Esophagus (tissue), 2 donors: ENCODE measurements around the gene TFRC. TPM values are rescaled to one million over a fixed set of nuclear protein-coding genes. Genes with fewer than 3 reads are reported as not detected.
"Not testable (repeated sequence)": the region's sequence is repeated elsewhere in the genome, so short reads cannot be mapped to it uniquely, and the experiment has no call there.

Experiments used
- H3K27ac ChIP-seq, 2 donors: one replicate each; pipeline ENCODE4 v1.5.1; 2013; ENCODE audit warnings: low read depth in 2 of 2, mild to moderate bottlenecking in 2 of 2, inconsistent platforms in 1 of 2, low read length in 1 of 2, moderate library complexity in 1 of 2
- H3K27me3 ChIP-seq, 2 donors: one replicate each; pipeline ENCODE4 v1.6.1; 2013; ENCODE audit warnings: low read length in 2 of 2, control low read depth in 1 of 2, mild to moderate bottlenecking in 1 of 2; ENCODE audit not compliant: insufficient read depth in 2 of 2, control insufficient read depth in 1 of 2
- H3K36me3 ChIP-seq, 2 donors: one replicate each; pipeline ENCODE4 v1.6.1; 2013; ENCODE audit warnings: low read length in 1 of 2; ENCODE audit not compliant: control insufficient read depth in 2 of 2, insufficient read depth in 2 of 2
- H3K4me1 ChIP-seq, 2 donors: one replicate each; pipeline ENCODE4 v1.6.1; 2013; ENCODE audit warnings: low read length in 1 of 2; ENCODE audit not compliant: control insufficient read depth in 2 of 2, insufficient read depth in 2 of 2
- H3K4me3 ChIP-seq, 2 donors: one replicate each; pipeline ENCODE4 v1.5.1; 2013; ENCODE audit warnings: low read length in 2 of 2, mild to moderate bottlenecking in 2 of 2, low read depth in 1 of 2, moderate library complexity in 1 of 2
- H3K9me3 ChIP-seq, 2 donors: one replicate each; pipeline ENCODE4 v1.6.1; 2013; ENCODE audit warnings: mild to moderate bottlenecking in 2 of 2, low read depth in 1 of 2, low read length in 1 of 2, moderate library complexity in 1 of 2; ENCODE audit not compliant: control insufficient read depth in 2 of 2, insufficient read depth in 1 of 2
- WGBS, 2 donors: extraction: QIAGEN DNeasy Blood & Tissue Kit; methylation state at CpG; one replicate each; pipeline ENCODE4 v1.1.7; 2013; 5-methylcytosine and 5-hydroxymethylcytosine counted together
- polyA plus RNA-seq, 2 donors: library from polyadenylated mRNA; stranded (reverse); fragments of 200-250 nt; gene quantifications; one replicate each; pipeline ENCODE4 v1.2.3, GENCODE V29; 2013
- donor health status: healthy with polysubstance abuse.
- donor health status: Bipolar disorder and iron deficiency.

TFRC gene
- polyA plus RNA-seq, 2 donors, result 20.8 to 32.5 TPM

- Histone ChIP-seq H3K36me3 (no peaks in the 10 kb centered on the region), H3K9me3 (no peaks in the 10 kb centered on the region), H3K27ac (no peak overlapping the region), H3K27me3 (no peaks in the 10 kb centered on the region), H3K4me3 (no peak overlapping the region), H3K4me1 (no peaks in the 10 kb centered on the region)
- WGBS, 2 donors, result 65 to 69% methylated on average over 12 of the region's 12 CpGs
Observed at GRCh38 chr3:196024968-196025367, 56.9 kb downstream of the TFRC start.

- Histone ChIP-seq H3K4me3 (no peak overlapping the region), H3K9me3 (no peaks in the 10 kb centered on the region), H3K27me3 (no peaks in the 10 kb centered on the region), H3K36me3 (no peaks in the 10 kb centered on the region), H3K27ac (no peak overlapping the region), H3K4me1 (no peaks in the 10 kb centered on the region)
- 41 to 57% methylated on average over 8 of the region's 8 CpGs for WGBS, 2 donors
Observed at GRCh38 chr3:196023947-196024346, 57.9 kb downstream of the TFRC start.

GRCh38 chr3:196022499-196022878, 59.4 kb downstream of the TFRC start:
- not testable (repeated sequence) for H3K36me3 ChIP-seq

GRCh38 chr3:196020373-196020772, 61.5 kb downstream of the TFRC start:
- Histone ChIP-seq H3K27ac (no peak overlapping the region), H3K27me3 (no peaks in the 10 kb centered on the region), H3K9me3 (no peaks in the 10 kb centered on the region), H3K36me3 (no peaks in the 10 kb centered on the region), H3K4me3 (no peak overlapping the region), H3K4me1 (no peaks in the 10 kb centered on the region)
- 69 to 87% methylated on average over 3 of the region's 3 CpGs for WGBS, 2 donors

More at GRCh38 chr3:196022499-196022878, 59.4 kb downstream of the TFRC start:
- not testable (repeated sequence) for H3K27ac ChIP-seq, H3K4me1 ChIP-seq, H3K4me3 ChIP-seq, H3K27me3 ChIP-seq, H3K9me3 ChIP-seq
- WGBS, 2 donors, result 79 to 81% methylated on average over 8 of the region's 8 CpGs

- not testable (repeated sequence) for H3K4me3 ChIP-seq, H3K4me1 ChIP-seq, H3K36me3 ChIP-seq, H3K27ac ChIP-seq, H3K27me3 ChIP-seq, H3K9me3 ChIP-seq
- 44% methylated on average over 12 of the region's 12 CpGs for WGBS, 2 donors
Observed at GRCh38 chr3:196019576-196019975, 62.3 kb downstream of the TFRC start.

- WGBS, 2 donors, result 88 to 92% methylated on average over 5 of the region's 5 CpGs
- H3K27me3 ChIP-seq, H3K4me1 ChIP-seq, H3K4me3 ChIP-seq, H3K27ac ChIP-seq, H3K36me3 ChIP-seq, H3K9me3 ChIP-seq: not testable (repeated sequence)
Observed at GRCh38 chr3:196018159-196018558, 63.7 kb downstream of the TFRC start.

- no peaks in the 10 kb centered on the region for H3K4me1 ChIP-seq
- H3K36me3 ChIP-seq, result no peaks in the 10 kb centered on the region
- H3K4me3 ChIP-seq, result no peak overlapping the region
- H3K9me3 ChIP-seq, result no peaks in the 10 kb centered on the region
- no peak overlapping the region for H3K27ac ChIP-seq
- H3K27me3 ChIP-seq, result no peaks in the 10 kb centered on the region
- 41 to 59% methylated on average over 2 of the region's 2 CpGs for WGBS, 2 donors
Observed at GRCh38 chr3:196016485-196016884, 65.4 kb downstream of the TFRC start.

- H3K36me3 ChIP-seq, result no peaks in the 10 kb centered on the region
- H3K4me1 ChIP-seq, result no peaks in the 10 kb centered on the region
- H3K27me3 ChIP-seq, result no peaks in the 10 kb centered on the region
- H3K9me3 ChIP-seq, result no peaks in the 10 kb centered on the region
- no peak overlapping the region for H3K4me3 ChIP-seq
- WGBS, 2 donors, result 85 to 93% methylated on average over 1 of the region's 1 CpG
- H3K27ac ChIP-seq, result no peak overlapping the region
Observed at GRCh38 chr3:196016059-196016458, 65.8 kb downstream of the TFRC start.

GRCh38 chr3:196013587-196014487, 68.1 kb downstream of the TFRC start:
- 86 to 88% methylated on average over 12 to 15 of the region's 15 CpGs for WGBS, 2 donors
- Histone ChIP-seq H3K4me1 (no peaks in the 10 kb centered on the region), H3K9me3 (no peaks in the 10 kb centered on the region), H3K27me3 (no peaks in the 10 kb centered on the region), H3K36me3 (no peaks in the 10 kb centered on the region), H3K27ac (no peak overlapping the region), H3K4me3 (no peak overlapping the region)

GRCh38 chr3:196012941-196013476, 68.9 kb downstream of the TFRC start:
- no peaks in the 10 kb centered on the region for H3K36me3 ChIP-seq
- no peak overlapping the region for H3K27ac ChIP-seq
- H3K4me3 ChIP-seq, result no peak overlapping the region
- no peaks in the 10 kb centered on the region for H3K9me3 ChIP-seq
- H3K27me3 ChIP-seq, result no peaks in the 10 kb centered on the region
- H3K4me1 ChIP-seq, result no peaks in the 10 kb centered on the region
- 78 to 79% methylated on average over 15 of the region's 15 CpGs for WGBS, 2 donors
